ENCODE results near the gene KIRREL3. TPM values are rescaled to one million over a fixed set of nuclear protein-coding genes. Genes with fewer than 3 reads are reported as not detected.

The KIRREL3 gene
- total and polyA plus RNA-seq, 5 donors from 2014 or later, result not detected

GRCh38 chr11:126878913-126879482, 121.6 kb downstream of the KIRREL3 start:
- Histone ChIP-seq H3K4me3 (ENCODE audit: low read depth, low read length) (no peak overlapping the region), H3K27ac (ENCODE audit: insufficient read depth, low read length, poor library complexity, severe bottlenecking) (no peak overlapping the region), H3K36me3 (ENCODE audit: control insufficient read depth, insufficient read depth, low read length) (no peaks in the 10 kb centered on the region), H3K4me1 (ENCODE audit: control insufficient read depth, insufficient read depth, low read length, poor library complexity, severe bottlenecking) (no peaks in the 10 kb centered on the region), H3K27me3 (ENCODE audit: control insufficient read depth, insufficient read depth, low read length) (no peaks in the 10 kb centered on the region), H3K9me3 (ENCODE audit: control insufficient read depth in 2 of 2, low read length in 2 of 2) (no peaks in the 10 kb centered on the region)
- Mint-ChIP-seq H3K36me3 (no peaks in the 10 kb centered on the region), H3K27ac (no peak overlapping the region), H3K4me1 (no peaks in the 10 kb centered on the region), H3K27me3 (no peaks in the 10 kb centered on the region), H3K4me3 (no peak overlapping the region), H3K9me3 (peaks cover 0 to 3% (median 0%) of the 10 kb centered on the region in 7 donors)
- ATAC-seq (ENCODE audit: low read depth in 2 of 2) (no peak), DNase-seq (no peak)

- H3K4me1 ChIP-seq (ENCODE audit: control insufficient read depth, insufficient read depth, low read length, poor library complexity, severe bottlenecking), result no peaks in the 10 kb centered on the region
Measured at GRCh38 chr11:126874831-126875230, 125.7 kb downstream of the KIRREL3 start.

GRCh38 chr11:126874276-126874675, 126.3 kb downstream of the KIRREL3 start:
- Histone ChIP-seq H3K4me1 (ENCODE audit: control insufficient read depth, insufficient read depth, low read length, poor library complexity, severe bottlenecking) (no peaks in the 10 kb centered on the region), H3K27me3 (ENCODE audit: control insufficient read depth, insufficient read depth, low read length) (no peaks in the 10 kb centered on the region), H3K4me3 (ENCODE audit: low read depth, low read length) (no peak overlapping the region), H3K27ac (ENCODE audit: insufficient read depth, low read length, poor library complexity, severe bottlenecking) (no peak overlapping the region), H3K36me3 (ENCODE audit: control insufficient read depth, insufficient read depth, low read length) (no peaks in the 10 kb centered on the region), H3K9me3 (ENCODE audit: control insufficient read depth in 2 of 2, low read length in 2 of 2) (no peaks in the 10 kb centered on the region)
- no peaks in the 10 kb centered on the region for H3K36me3 Mint-ChIP-seq
- H3K27me3 Mint-ChIP-seq, result no peaks in the 10 kb centered on the region
- peaks cover 0 to 4% (median 0%) of the 10 kb centered on the region in 4 donors for H3K4me1 Mint-ChIP-seq
- no peak for ATAC-seq (ENCODE audit: low read depth in 2 of 2)
- DNase-seq, result no peak
- peaks cover 0 to under 1% (median 0%) of the 10 kb centered on the region in 7 donors for H3K9me3 Mint-ChIP-seq
- H3K4me3 Mint-ChIP-seq, result no peak overlapping the region
- no peak overlapping the region for H3K27ac Mint-ChIP-seq

More at GRCh38 chr11:126874831-126875230, 125.7 kb downstream of the KIRREL3 start:
- Mint-ChIP-seq H3K4me1 (peaks cover 0 to 4% (median 0%) of the 10 kb centered on the region in 4 donors), H3K36me3 (no peaks in the 10 kb centered on the region), H3K27me3 (no peaks in the 10 kb centered on the region), H3K9me3 (peaks cover 0 to 2% (median 0%) of the 10 kb centered on the region in 7 donors), H3K4me3 (no peak overlapping the region), H3K27ac (no peak overlapping the region)
- ATAC-seq (ENCODE audit: low read depth in 2 of 2) (no peak), DNase-seq (no peak)
- no peaks in the 10 kb centered on the region for H3K9me3 ChIP-seq (ENCODE audit: control insufficient read depth in 2 of 2, low read length in 2 of 2)
- H3K27me3 ChIP-seq (ENCODE audit: control insufficient read depth, insufficient read depth, low read length), result no peaks in the 10 kb centered on the region
- no peak overlapping the region for H3K4me3 ChIP-seq (ENCODE audit: low read depth, low read length)
- H3K27ac ChIP-seq (ENCODE audit: insufficient read depth, low read length, poor library complexity, severe bottlenecking), result no peak overlapping the region
- H3K36me3 ChIP-seq (ENCODE audit: control insufficient read depth, insufficient read depth, low read length), result no peaks in the 10 kb centered on the region

DNA sequence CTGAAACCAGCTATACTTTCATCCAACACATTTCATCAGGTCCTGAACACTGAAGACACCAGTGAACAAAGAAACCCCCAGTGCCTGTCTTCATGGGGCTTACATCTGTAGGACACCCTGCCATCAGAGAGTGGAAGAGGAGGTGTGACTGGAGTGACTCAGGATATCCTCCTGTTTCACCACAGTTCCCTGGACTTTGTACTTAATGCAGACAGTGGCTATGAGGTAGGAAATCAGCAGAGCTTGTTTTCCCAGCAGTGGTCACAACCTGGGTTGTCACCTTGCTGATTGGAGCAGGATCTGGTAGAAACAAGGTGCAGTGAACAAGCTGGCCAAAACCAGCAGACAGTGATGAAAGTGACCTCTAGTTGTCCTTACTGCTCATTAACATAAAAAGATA, 128.8 kb downstream of the KIRREL3 start:
- H3K36me3 Mint-ChIP-seq, result no peaks in the 10 kb centered on the region
- Histone ChIP-seq H3K27me3 (ENCODE audit: control insufficient read depth, insufficient read depth, low read length) (no peaks in the 10 kb centered on the region), H3K36me3 (ENCODE audit: control insufficient read depth, insufficient read depth, low read length) (no peaks in the 10 kb centered on the region), H3K4me3 (ENCODE audit: low read depth, low read length) (no peak overlapping the region), H3K9me3 (ENCODE audit: control insufficient read depth in 2 of 2, low read length in 2 of 2) (no peaks in the 10 kb centered on the region), H3K27ac (ENCODE audit: insufficient read depth, low read length, poor library complexity, severe bottlenecking) (no peak overlapping the region), H3K4me1 (ENCODE audit: control insufficient read depth, insufficient read depth, low read length, poor library complexity, severe bottlenecking) (no peaks in the 10 kb centered on the region)
- ATAC-seq (ENCODE audit: low read depth in 2 of 2) (no peak), DNase-seq (no peak)
- H3K27ac Mint-ChIP-seq, result no peak overlapping the region
- H3K4me3 Mint-ChIP-seq, result no peak overlapping the region
- H3K9me3 Mint-ChIP-seq, result peaks cover 0 to 1% (median 0%) of the 10 kb centered on the region in 7 donors
- H3K27me3 Mint-ChIP-seq, result no peaks in the 10 kb centered on the region
- H3K4me1 Mint-ChIP-seq, result peaks cover 0 to 4% (median 0%) of the 10 kb centered on the region in 4 donors

GRCh38 chr11:126870021-126870420, 130.5 kb downstream of the KIRREL3 start:
- Mint-ChIP-seq H3K9me3 (peaks cover 0 to 1% (median 0%) of the 10 kb centered on the region in 7 donors), H3K27ac (no peak overlapping the region), H3K36me3 (no peaks in the 10 kb centered on the region), H3K4me3 (no peak overlapping the region), H3K27me3 (no peaks in the 10 kb centered on the region), H3K4me1 (peaks cover 0 to 4% (median 0%) of the 10 kb centered on the region in 4 donors)
- Histone ChIP-seq H3K27ac (ENCODE audit: insufficient read depth, low read length, poor library complexity, severe bottlenecking) (no peak overlapping the region), H3K27me3 (ENCODE audit: control insufficient read depth, insufficient read depth, low read length) (no peaks in the 10 kb centered on the region), H3K36me3 (ENCODE audit: control insufficient read depth, insufficient read depth, low read length) (no peaks in the 10 kb centered on the region), H3K9me3 (ENCODE audit: control insufficient read depth in 2 of 2, low read length in 2 of 2) (no peaks in the 10 kb centered on the region), H3K4me1 (ENCODE audit: control insufficient read depth, insufficient read depth, low read length, poor library complexity, severe bottlenecking) (no peaks in the 10 kb centered on the region), H3K4me3 (ENCODE audit: low read depth, low read length) (no peak overlapping the region)
- ATAC-seq (ENCODE audit: low read depth in 2 of 2) (no peak), DNase-seq (no peak)

- Mint-ChIP-seq H3K4me1 (peaks cover 0 to 4% (median 0%) of the 10 kb centered on the region in 4 donors), H3K36me3 (no peaks in the 10 kb centered on the region), H3K4me3 (no peak overlapping the region), H3K9me3 (peaks cover 0 to 1% (median 0%) of the 10 kb centered on the region in 7 donors), H3K27ac (no peak overlapping the region), H3K27me3 (no peaks in the 10 kb centered on the region)
- Histone ChIP-seq H3K27me3 (ENCODE audit: control insufficient read depth, insufficient read depth, low read length) (no peaks in the 10 kb centered on the region), H3K27ac (ENCODE audit: insufficient read depth, low read length, poor library complexity, severe bottlenecking) (no peak overlapping the region), H3K9me3 (ENCODE audit: control insufficient read depth in 2 of 2, low read length in 2 of 2) (no peaks in the 10 kb centered on the region), H3K4me1 (ENCODE audit: control insufficient read depth, insufficient read depth, low read length, poor library complexity, severe bottlenecking) (no peaks in the 10 kb centered on the region), H3K4me3 (ENCODE audit: low read depth, low read length) (no peak overlapping the region), H3K36me3 (ENCODE audit: control insufficient read depth, insufficient read depth, low read length) (no peaks in the 10 kb centered on the region)
- DNase-seq (no peak), ATAC-seq (ENCODE audit: low read depth in 2 of 2) (no peak)
Measured at GRCh38 chr11:126868741-126869140, 131.8 kb downstream of the KIRREL3 start.

GRCh38 chr11:126864934-126865333, 135.6 kb downstream of the KIRREL3 start:
- no peaks in the 10 kb centered on the region for H3K4me1 Mint-ChIP-seq

DNA sequence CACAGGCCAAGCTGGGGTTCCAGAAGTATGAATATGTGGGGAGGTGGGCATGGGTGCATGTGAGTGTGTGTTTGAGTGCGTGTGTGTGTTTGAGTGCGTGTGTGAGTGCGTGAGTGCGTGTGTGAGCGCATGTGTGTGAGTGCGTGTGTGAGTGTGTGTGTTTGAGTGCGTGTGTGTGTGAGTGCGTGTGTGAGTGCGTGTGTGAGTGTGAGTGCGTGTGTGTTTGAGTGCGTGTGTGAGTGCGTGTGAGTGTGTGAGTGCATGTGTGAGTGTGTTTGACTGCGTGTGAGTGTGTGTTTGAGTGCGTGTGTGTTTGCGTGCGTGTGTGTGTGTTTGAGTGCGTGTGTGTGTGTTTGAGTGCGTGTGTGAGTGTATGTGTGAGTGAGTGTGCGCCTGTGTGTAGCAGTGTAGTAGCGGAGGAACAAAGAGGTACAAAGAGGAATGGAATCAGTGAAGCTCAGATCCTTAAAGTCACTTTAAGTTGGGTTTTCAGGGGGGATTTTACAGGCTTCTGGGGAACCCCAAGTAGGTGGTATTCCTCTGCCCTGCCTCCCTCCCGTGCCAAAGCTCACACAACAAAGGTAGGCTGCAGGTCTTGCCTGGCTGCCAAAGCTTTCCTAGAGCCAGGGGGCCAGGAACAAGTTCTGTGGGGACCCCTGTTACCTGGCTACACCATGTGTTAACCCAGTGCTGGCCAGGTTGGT, 137.1 kb downstream of the KIRREL3 start:
- DNase-seq (no peak), ATAC-seq (ENCODE audit: low read depth in 2 of 2) (no peak)
- Histone ChIP-seq H3K36me3 (ENCODE audit: control insufficient read depth, insufficient read depth, low read length) (no peaks in the 10 kb centered on the region), H3K4me1 (ENCODE audit: control insufficient read depth, insufficient read depth, low read length, poor library complexity, severe bottlenecking) (no peaks in the 10 kb centered on the region), H3K9me3 (ENCODE audit: control insufficient read depth in 2 of 2, low read length in 2 of 2) (no peaks in the 10 kb centered on the region), H3K27me3 (ENCODE audit: control insufficient read depth, insufficient read depth, low read length) (no peaks in the 10 kb centered on the region), H3K4me3 (ENCODE audit: low read depth, low read length) (no peak overlapping the region), H3K27ac (ENCODE audit: insufficient read depth, low read length, poor library complexity, severe bottlenecking) (no peak overlapping the region)
- Mint-ChIP-seq H3K27ac (no peak overlapping the region), H3K27me3 (no peaks in the 10 kb centered on the region), H3K4me3 (no peak overlapping the region), H3K9me3 (peaks cover 0 to 2% (median 0%) of the 10 kb centered on the region in 7 donors), H3K4me1 (no peaks in the 10 kb centered on the region), H3K36me3 (no peaks in the 10 kb centered on the region)

More at GRCh38 chr11:126864934-126865333, 135.6 kb downstream of the KIRREL3 start:
- no peak for ATAC-seq (ENCODE audit: low read depth in 2 of 2)
- Mint-ChIP-seq H3K27me3 (no peaks in the 10 kb centered on the region), H3K4me3 (no peak overlapping the region), H3K27ac (no peak overlapping the region), H3K36me3 (no peaks in the 10 kb centered on the region), H3K9me3 (peaks cover 0 to 2% (median 0%) of the 10 kb centered on the region in 7 donors)
- H3K9me3 ChIP-seq (ENCODE audit: control insufficient read depth in 2 of 2, low read length in 2 of 2), result no peaks in the 10 kb centered on the region
- H3K27ac ChIP-seq (ENCODE audit: insufficient read depth, low read length, poor library complexity, severe bottlenecking), result no peak overlapping the region
- H3K36me3 ChIP-seq (ENCODE audit: control insufficient read depth, insufficient read depth, low read length), result no peaks in the 10 kb centered on the region
- no peaks in the 10 kb centered on the region for H3K27me3 ChIP-seq (ENCODE audit: control insufficient read depth, insufficient read depth, low read length)
- DNase-seq, result no peak
- H3K4me1 ChIP-seq (ENCODE audit: control insufficient read depth, insufficient read depth, low read length, poor library complexity, severe bottlenecking), result no peaks in the 10 kb centered on the region
- no peak overlapping the region for H3K4me3 ChIP-seq (ENCODE audit: low read depth, low read length)
